ENCODE results near the gene ALLC.

GRCh38 chr2:3651691-3652648 lies 6.0 kb upstream of the ALLC start:
- TF ChIP-seq CTCF (IDR thresholded peaks at IDR 0.05), result no peak
- TF ChIP-seq POLR2A (IDR thresholded peaks at IDR 0.05), result no peak
